GM18951 (cell line): ENCODE data around the gene SLC43A2.
"Not testable (repeated sequence)": the region's sequence is repeated elsewhere in the genome, so short reads cannot be mapped to it uniquely, and the experiment has no call there.

Source experiments
- POLR2A ChIP-seq: IDR thresholded peaks from 4 replicates; pipeline ENCODE4 v1.6.1; 2011; ENCODE audit warnings: mild to moderate bottlenecking; ENCODE audit not compliant: insufficient read length, insufficient read depth; ENCODE audit errors: extremely low read depth
- in situ Hi-C: fragments of 300-500 bp; cut with MboI; formaldehyde crosslinking; loops from one replicate; pipeline ENCODE4 v1.12.0; 2022; ENCODE audit warnings: low sequenced_read_pairs, mixed read lengths, inconsistent platforms; ENCODE audit not compliant: unreplicated experiment

The SLC43A2 gene

GRCh38 chr17:1535737-1536136 lies 92.9 kb downstream of the SLC43A2 start:
- in situ Hi-C loops = no loop called here
- no peak for TF ChIP-seq POLR2A

- no peak for TF ChIP-seq POLR2A
- in situ Hi-C loops = no loop called here
Observed at GRCh38 chr17:1533661-1534325, 94.8 kb downstream of the SLC43A2 start.

GRCh38 chr17:1532836-1533602 lies 95.6 kb downstream of the SLC43A2 start:
- TF ChIP-seq POLR2A = no peak
- in situ Hi-C loops = no loop called here

GRCh38 chr17:1529863-1530262 lies 98.8 kb downstream of the SLC43A2 start:
- TF ChIP-seq POLR2A = no peak
- in situ Hi-C loops = no loop called here

- in situ Hi-C loops = not testable (repeated sequence)
Observed at GRCh38 chr17:1526876-1527275, 101.8 kb downstream of the SLC43A2 start.

- no peak for TF ChIP-seq POLR2A
- in situ Hi-C loops = loop anchor here (25.0 kb wide), 1 partner anchor 160 kb away; no protein-coding TSS in a partner anchor
Observed at GRCh38 chr17:1522626-1523025, 106.0 kb downstream of the SLC43A2 start.

GRCh38 chr17:1521086-1521640 lies 107.5 kb downstream of the SLC43A2 start:
- in situ Hi-C loops = loop anchor here (25.0 kb wide), 1 partner anchor 159 kb away; no protein-coding TSS in a partner anchor
- no peak for TF ChIP-seq POLR2A

- TF ChIP-seq POLR2A = no peak
- in situ Hi-C loops = loop anchor here (10.0 to 25.0 kb wide), 2 partner anchors 157 to 265 kb away; no protein-coding TSS in a partner anchor
Observed at GRCh38 chr17:1519678-1520077, 109.0 kb downstream of the SLC43A2 start.
